SK-N-SH treated with all-trans-retinoic acid at 6 μM for 48 hours (cell line): ENCODE results near the gene FAM161A.
"Not testable (repeated sequence)": the region's sequence is repeated elsewhere in the genome, so short reads cannot be mapped to it uniquely, and the experiment has no call there.

Experiments used
- ATAC-seq: fragments of 200-7000 bp; cut with Tn5 transposase; 3 replicates; pipeline ENCODE4 v1.9.1; 2020; ENCODE audit warnings: mild to moderate bottlenecking, moderate library complexity
- ARNTL ChIP-seq: fragments of 450-650 bp; formaldehyde crosslinking; IDR thresholded peaks from 2 replicates; pipeline ENCODE4 v1.5.0; 2020; ENCODE audit warnings: low read depth, mild to moderate bottlenecking, moderate library complexity, borderline replicate concordance
- BACH2 ChIP-seq: fragments of 250-450 bp; sonication (Bioruptor Pico); IDR thresholded peaks from 2 replicates; pipeline ENCODE4 v1.9.0; 2021; ENCODE audit warnings: mild to moderate bottlenecking, borderline replicate concordance
- CREB5 ChIP-seq: fragments of 250-450 bp; sonication (Bioruptor Pico); IDR thresholded peaks from 2 replicates; pipeline ENCODE4 v1.5.1; 2020; ENCODE audit warnings: low read depth, mild to moderate bottlenecking, moderate library complexity
- CSRNP3 ChIP-seq: fragments of 250-450 bp; sonication (Bioruptor Pico); IDR thresholded peaks from 2 replicates; pipeline ENCODE4 v1.5.1; 2021; ENCODE audit warnings: mild to moderate bottlenecking, moderate library complexity
- ESRRG ChIP-seq: fragments of 250-450 bp; sonication (Bioruptor Pico); IDR thresholded peaks from 2 replicates; pipeline ENCODE4 v1.6.1; 2021; ENCODE audit warnings: mild to moderate bottlenecking
- GLIS3 ChIP-seq: fragments of 250-450 bp; sonication (Bioruptor Pico); IDR thresholded peaks from 2 replicates; pipeline ENCODE4 v1.5.0; 2020; ENCODE audit warnings: mild to moderate bottlenecking, moderate library complexity
- ISL1 ChIP-seq: fragments of 250-450 bp; sonication (Bioruptor Pico); IDR thresholded peaks from 2 replicates; pipeline ENCODE4 v2.1.2; 2022; ENCODE audit warnings: mild to moderate bottlenecking, moderate library complexity
- POU6F1 ChIP-seq: fragments of 250-450 bp; sonication (Bioruptor Pico); IDR thresholded peaks from 2 replicates; pipeline ENCODE4 v1.8.0; 2021; ENCODE audit warnings: low read depth, mild to moderate bottlenecking, moderate library complexity, borderline replicate concordance
- PPARA ChIP-seq: fragments of 250-450 bp; sonication (Bioruptor Pico); IDR thresholded peaks from 2 replicates; pipeline ENCODE4 v1.5.0; 2020; ENCODE audit warnings: mild to moderate bottlenecking, borderline replicate concordance
- RARB ChIP-seq: fragments of 250-450 bp; sonication (Bioruptor Pico); IDR thresholded peaks from 2 replicates; pipeline ENCODE4 v1.8.0; 2021; ENCODE audit warnings: mild to moderate bottlenecking, moderate library complexity
- SNAI2 ChIP-seq: fragments of 250-450 bp; sonication (Bioruptor Pico); IDR thresholded peaks from 2 replicates; pipeline ENCODE4 v1.5.0; 2020; ENCODE audit warnings: mild to moderate bottlenecking, moderate library complexity
- TSHZ2 ChIP-seq: fragments of 250-450 bp; sonication (Bioruptor Pico); IDR thresholded peaks from 2 replicates; pipeline ENCODE4 v1.5.0; 2020; ENCODE audit warnings: mild to moderate bottlenecking, moderate library complexity
- ZC3H10 ChIP-seq: fragments of 250-450 bp; sonication (Bioruptor Pico); IDR thresholded peaks from 2 replicates; pipeline ENCODE4 v1.5.1; 2021; ENCODE audit warnings: mild to moderate bottlenecking, moderate library complexity
- ZFP3 ChIP-seq: fragments of 250-450 bp; sonication (Bioruptor Pico); IDR thresholded peaks from 2 replicates; pipeline ENCODE4 v1.5.0; 2020; ENCODE audit warnings: mild to moderate bottlenecking, moderate library complexity
- ZFP30 ChIP-seq: fragments of 450-650 bp; formaldehyde crosslinking; IDR thresholded peaks from 2 replicates; pipeline ENCODE4 v1.5.0; 2022; ENCODE audit warnings: mild to moderate bottlenecking, moderate library complexity
- ZNF565 ChIP-seq: fragments of 450-650 bp; formaldehyde crosslinking; conservative IDR thresholded peaks from 2 replicates; pipeline ENCODE4 v1.5.0; 2020; ENCODE audit warnings: low read depth, mild to moderate bottlenecking, moderate library complexity

Gene FAM161A

GRCh38 chr2:61811821-61812220, 42.0 kb downstream of the FAM161A start (continued):
- TF ChIP-seq POU6F1 (no peak), ZNF565 (CRISPR knock-in tag) (no peak), SNAI2 (no peak), CREB5 (CRISPR knock-in tag) (no peak), ARNTL (no peak), ESRRG (CRISPR knock-in tag) (no peak)

GRCh38 chr2:61810203-61810602, 43.7 kb downstream of the FAM161A start:
- not testable (repeated sequence) for ATAC-seq

- ATAC-seq, result not testable (repeated sequence)
Measured at GRCh38 chr2:61808693-61809092, 45.2 kb downstream of the FAM161A start.

- TF ChIP-seq ZC3H10 (CRISPR knock-in tag) (no peak), PPARA (CRISPR knock-in tag) (no peak)
- ATAC-seq, result no peak
Measured at GRCh38 chr2:61807036-61807757, 46.7 kb downstream of the FAM161A start.

- TF ChIP-seq TSHZ2 (CRISPR knock-in tag), result no peak
- no peak for TF ChIP-seq ZNF565 (CRISPR knock-in tag)
- no peak for TF ChIP-seq ZFP30 (CRISPR knock-in tag)
- TF ChIP-seq ESRRG (CRISPR knock-in tag), result no peak
- no peak for TF ChIP-seq BACH2 (CRISPR knock-in tag)
- TF ChIP-seq GLIS3 (CRISPR knock-in tag), result no peak
- no peak for TF ChIP-seq POU6F1
- TF ChIP-seq PPARA (CRISPR knock-in tag), result no peak
- TF ChIP-seq CSRNP3 (CRISPR knock-in tag), result no peak
- no peak for TF ChIP-seq RARB (CRISPR knock-in tag)
- no peak for TF ChIP-seq ZC3H10 (CRISPR knock-in tag)
- TF ChIP-seq ZFP3, result no peak
- TF ChIP-seq ISL1 (CRISPR knock-in tag), result no peak
- TF ChIP-seq, all 23 proteins: peak for 0
- ATAC-seq, result no peak
Measured at GRCh38 chr2:61802548-61802947, 51.3 kb downstream of the FAM161A start.
